ENCODE results near the gene MST1.

Gene MST1

DNA sequence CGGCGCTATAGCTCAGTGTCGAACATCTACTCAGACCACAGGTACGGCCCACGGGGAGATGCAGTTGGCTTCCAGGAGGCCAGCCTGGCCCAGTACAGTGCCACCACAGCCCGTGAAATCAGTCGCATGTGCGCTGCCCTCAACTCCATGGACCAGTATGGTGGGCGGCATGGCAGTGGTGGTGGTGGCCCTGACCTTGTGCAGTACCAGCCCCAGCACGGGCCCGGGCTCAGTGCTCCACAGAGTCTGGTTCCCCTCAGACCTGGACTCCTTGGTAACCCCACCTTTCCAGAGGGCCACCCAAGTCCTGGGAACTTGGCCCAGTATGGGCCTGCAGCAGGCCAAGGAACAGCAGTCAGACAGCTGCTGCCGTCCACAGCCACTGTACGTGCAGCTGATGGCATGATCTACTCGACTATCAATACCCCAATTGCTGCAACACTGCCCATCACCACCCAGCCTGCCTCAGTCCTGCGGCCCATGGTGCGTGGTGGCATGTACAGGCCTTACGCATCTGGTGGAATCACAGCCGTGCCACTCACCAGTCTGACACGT, 33.5 kb downstream of the MST1 start:
- DNase-seq (ENCODE audit: low spot score) = no peak

DNA sequence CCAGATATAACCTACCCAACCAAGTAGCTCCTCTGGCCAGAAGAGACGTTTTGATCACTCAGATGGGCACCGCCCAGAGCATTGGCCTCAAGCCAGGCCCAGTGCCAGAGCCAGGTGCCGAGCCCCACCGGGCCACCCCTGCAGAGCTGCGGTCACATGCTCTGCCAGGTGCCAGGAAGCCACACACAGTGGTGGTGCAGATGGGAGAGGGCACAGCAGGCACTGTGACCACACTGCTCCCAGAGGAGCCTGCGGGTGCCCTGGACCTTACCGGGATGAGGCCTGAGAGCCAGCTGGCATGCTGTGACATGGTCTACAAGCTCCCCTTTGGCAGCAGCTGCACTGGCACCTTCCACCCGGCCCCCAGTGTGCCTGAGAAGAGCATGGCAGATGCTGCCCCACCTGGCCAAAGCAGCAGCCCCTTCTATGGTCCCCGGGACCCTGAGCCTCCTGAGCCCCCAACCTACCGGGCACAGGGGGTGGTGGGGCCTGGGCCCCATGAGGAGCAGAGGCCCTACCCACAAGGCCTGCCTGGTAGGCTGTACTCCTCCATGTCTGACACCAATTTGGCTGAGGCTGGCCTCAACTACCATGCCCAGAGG, 34.2 kb downstream of the MST1 start:
- DNase-seq (ENCODE audit: low spot score) = no peak

DNA sequence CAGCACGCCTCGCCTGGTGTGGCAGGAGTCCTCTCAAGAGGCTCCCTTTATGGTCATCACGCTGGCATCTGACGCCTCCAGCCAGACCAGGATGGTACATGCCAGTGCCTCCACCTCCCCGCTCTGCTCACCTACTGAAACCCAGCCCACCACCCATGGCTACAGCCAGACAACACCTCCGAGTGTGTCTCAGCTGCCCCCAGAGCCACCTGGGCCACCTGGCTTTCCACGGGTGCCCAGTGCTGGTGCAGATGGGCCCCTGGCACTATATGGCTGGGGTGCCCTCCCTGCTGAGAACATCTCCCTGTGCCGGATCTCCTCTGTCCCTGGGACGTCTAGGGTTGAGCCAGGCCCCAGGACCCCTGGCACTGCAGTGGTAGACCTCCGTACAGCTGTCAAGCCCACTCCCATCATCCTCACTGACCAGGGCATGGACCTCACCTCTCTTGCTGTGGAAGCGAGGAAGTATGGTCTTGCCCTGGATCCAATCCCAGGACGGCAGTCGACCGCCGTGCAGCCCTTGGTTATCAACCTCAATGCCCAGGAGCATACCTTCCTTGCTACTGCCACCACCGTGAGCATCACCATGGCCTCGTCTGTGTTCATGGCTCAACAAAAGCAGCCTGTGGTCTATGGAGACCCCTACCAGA, 35.0 kb downstream of the MST1 start:
- DNase-seq (ENCODE audit: low spot score) = no peak

DNA sequence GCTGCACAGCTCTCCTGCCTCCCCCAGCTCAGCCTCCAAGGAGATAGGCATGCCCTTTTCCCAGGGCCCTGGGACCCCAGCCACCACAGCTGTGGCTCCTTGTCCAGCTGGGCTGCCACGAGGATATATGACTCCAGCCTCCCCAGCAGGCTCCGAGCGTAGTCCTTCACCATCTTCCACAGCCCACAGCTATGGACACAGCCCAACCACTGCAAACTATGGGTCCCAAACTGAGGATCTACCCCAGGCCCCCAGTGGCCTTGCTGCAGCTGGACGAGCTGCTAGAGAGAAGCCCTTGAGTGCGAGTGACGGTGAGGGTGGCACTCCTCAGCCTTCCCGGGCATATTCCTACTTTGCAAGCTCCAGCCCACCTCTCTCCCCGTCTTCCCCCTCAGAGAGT, 35.7 kb downstream of the MST1 start:
- DNase-seq (ENCODE audit: low spot score) = no peak

DNA sequence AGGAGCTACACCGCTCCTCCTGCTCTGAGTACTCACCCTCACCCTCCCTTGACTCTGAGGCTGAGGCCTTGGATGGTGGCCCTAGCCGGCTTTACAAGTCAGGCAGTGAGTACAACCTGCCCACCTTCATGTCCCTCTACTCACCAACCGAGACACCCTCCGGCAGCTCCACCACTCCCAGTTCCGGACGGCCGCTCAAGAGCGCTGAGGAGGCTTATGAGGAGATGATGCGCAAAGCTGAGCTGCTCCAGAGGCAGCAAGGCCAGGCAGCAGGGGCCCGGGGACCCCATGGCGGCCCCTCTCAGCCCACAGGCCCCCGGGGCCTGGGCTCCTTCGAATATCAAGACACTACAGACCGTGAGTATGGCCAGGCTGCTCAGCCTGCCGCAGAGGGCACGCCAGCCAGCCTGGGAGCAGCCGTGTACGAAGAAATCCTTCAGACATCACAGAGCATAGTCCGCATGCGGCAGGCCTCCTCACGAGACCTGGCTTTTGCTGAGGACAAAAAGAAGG, 36.3 kb downstream of the MST1 start:
- no peak for DNase-seq (ENCODE audit: low spot score)

DNA sequence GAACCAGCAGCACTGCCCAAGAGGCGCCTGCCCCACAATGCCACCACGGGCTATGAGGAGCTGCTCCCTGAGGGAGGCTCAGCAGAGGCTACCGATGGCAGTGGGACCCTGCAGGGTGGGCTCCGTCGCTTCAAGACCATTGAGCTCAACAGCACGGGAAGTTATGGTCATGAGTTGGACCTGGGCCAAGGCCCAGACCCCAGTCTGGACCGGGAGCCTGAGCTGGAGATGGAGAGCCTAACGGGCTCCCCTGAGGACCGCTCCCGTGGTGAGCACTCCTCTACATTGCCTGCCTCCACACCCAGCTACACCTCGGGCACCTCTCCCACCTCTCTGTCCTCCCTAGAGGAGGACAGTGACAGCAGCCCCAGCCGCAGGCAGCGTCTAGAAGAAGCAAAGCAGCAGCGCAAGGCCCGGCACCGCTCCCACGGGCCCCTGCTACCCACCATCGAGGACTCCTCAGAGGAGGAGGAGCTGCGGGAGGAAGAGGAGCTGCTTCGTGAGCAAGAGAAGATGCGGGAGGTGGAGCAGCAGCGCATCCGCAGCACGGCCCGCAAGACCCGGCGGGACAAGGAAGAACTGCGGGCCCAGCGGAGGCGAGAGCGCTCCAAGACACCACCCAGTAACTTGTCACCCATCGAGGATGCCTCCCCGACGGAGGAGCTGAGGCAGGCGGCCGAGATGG, 36.9 kb downstream of the MST1 start:
- no peak for DNase-seq (ENCODE audit: low spot score)

DNA sequence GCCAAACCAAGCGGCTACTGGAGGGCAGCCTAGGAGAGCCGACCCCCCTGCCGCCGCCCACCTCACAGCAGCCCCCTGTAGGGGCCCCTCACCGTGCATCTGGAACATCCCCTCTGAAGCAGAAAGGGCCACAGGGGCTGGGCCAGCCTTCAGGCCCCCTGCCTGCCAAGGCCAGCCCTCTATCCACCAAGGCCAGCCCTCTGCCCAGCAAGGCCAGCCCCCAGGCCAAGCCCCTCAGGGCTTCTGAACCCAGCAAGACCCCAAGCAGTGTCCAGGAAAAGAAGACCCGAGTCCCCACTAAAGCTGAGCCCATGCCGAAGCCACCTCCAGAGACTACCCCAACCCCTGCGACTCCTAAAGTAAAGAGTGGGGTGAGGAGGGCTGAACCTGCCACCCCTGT, 38.6 kb downstream of the MST1 start:
- DNase-seq (ENCODE audit: low spot score) = no peak

DNA sequence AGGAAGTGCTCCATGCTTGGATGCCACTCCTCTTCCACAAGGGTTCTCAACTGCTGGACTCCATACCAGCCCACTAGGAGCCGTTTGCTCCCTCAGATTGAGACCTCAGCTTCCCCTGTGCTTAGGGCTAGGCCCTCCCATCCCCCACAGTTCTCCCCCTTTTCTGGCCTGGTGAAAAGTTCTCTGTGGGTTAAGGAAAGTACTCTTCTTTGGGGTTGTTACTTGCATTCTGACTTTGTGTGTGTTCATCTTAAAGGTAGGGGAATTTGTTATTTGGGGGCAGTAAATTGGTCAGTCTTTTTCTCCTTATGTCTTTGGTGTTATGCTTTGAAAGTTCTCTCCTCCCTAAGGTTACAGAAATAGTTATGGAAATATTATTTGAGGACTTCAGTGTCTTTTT, 39.1 kb downstream of the MST1 start:
- no peak for DNase-seq (ENCODE audit: low spot score)

DNA sequence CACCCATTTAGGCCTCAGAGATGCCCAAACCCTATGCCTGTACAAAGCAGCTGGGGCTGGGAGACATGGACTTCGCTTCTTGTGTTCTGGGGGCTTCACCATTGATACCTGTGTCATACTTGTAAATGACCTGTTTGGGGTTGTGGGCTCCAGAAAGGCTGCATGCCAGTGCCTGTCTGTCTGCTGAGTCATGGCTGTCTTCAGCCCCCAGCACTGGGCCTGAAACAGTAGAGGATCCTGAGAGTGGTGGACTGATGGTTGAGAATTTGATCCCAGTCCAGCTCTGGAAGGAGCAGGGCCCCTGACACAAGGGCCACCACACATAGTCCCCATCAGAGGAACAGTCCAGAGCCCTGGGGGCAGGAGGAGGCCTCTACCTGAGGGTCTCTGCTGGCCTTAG, 39.7 kb downstream of the MST1 start:
- DNase-seq (ENCODE audit: low spot score) = no peak

DNA sequence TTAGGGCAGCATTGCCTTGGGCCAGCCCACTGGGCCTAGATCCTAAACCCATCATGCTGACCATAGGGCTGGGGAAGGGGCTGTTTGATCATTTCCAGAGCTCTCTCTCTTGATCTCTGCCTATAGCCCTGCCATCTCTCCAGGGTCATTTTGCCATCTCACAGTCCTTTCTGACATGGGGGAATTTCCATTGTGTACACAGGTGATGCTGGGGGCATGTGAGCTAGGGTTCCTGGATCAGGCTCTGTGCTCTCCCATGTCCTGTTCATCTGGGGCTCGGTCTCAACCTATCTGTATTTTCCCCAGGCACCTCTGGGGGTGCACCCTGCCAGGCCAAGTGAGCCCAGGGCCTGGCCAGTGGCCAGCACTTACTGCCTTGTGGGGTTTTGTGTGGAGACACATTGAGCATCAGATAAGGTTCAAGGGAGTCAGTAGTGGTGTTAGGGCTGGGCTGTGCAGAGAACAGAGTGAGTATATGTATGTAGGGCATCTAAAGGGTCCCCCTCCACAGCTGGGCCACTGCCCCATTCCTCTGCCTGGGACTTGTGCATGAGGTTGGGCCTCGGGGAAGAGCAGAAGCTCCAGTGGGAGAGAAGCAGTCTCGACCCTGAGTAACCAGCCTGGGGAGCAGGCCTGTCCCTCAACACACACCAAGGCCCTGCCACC, 40.8 kb downstream of the MST1 start:
- DNase-seq (ENCODE audit: low spot score) = no peak

DNA sequence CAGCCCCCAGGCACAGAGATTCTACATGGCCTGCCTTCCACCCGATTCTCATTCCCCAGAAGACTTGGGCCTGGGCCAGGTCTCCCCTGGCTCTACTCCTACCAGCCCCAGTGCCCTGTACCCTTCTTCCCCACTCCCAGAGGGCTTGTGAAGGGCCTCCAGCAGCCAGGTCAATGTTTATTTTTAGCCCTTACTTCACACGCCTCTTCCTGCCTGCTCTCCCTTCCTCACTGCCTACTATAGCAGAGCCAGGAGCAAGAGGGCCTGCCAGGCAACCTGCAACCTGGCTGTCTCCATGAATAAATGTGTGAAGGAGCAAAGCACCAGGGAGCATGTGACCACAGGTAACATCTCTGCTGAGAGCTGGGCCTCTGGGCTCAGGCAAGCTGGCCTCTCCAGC, 41.5 kb downstream of the MST1 start:
- DNase-seq (ENCODE audit: low spot score) = no peak

DNA sequence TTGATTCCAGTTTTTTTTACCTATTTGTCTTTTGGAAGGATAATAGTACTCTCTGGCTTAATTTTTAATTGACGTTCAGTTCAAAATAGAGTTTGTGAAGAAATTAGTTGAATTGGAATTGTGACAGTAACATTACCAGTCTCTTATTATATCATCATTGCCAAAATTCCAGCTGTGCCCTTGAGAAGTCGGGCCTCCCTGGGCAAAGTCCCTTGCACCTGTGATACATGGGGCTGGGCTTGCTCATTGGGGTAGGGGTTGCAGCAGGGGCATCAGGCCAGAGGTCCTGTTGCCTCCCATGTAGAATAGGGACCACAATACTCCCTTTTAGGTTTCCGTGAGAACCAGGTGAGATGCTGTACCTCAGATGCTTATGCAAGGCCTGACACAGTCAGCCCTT, 43.0 kb downstream of the MST1 start:
- DNase-seq (ENCODE audit: low spot score) = no peak

DNA sequence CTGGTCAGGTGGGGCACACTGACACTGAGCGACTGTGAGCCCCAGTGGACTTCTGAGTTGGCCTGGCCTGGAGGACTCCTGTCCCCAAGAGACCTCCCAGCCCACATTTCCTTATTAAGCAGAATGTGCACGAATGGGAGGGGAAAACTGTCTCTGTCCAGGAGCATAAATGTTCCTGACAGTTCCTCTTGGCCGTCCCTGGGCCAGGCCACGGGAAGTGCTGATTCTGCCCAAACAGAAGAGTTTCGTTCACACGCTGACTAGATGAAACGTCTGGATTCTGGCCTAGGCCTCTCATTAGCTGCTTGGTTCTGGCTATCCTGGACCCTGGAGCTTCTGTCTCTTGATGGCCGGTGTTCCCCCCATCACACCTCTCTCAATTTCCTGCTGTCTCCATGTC, 44.6 kb downstream of the MST1 start:
- DNase-seq (ENCODE audit: low spot score) = no peak

DNA sequence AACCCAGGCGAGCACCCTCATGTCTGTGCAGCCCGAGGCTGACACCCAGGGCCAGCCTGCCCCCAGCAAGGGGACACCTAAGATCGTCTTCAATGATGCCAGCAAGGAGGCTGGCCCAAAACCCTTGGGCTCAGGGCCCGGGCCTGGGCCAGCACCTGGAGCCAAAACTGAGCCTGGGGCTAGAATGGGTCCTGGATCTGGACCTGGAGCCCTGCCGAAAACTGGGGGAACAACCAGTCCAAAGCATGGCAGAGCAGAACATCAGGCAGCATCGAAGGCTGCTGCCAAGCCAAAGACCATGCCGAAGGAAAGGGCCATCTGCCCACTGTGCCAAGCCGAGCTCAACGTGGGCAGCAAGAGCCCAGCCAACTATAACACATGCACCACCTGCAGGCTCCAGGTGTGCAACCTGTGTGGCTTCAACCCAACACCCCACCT, 46.5 kb downstream of the MST1 start:
- no peak for DNase-seq (ENCODE audit: low spot score)

DNA sequence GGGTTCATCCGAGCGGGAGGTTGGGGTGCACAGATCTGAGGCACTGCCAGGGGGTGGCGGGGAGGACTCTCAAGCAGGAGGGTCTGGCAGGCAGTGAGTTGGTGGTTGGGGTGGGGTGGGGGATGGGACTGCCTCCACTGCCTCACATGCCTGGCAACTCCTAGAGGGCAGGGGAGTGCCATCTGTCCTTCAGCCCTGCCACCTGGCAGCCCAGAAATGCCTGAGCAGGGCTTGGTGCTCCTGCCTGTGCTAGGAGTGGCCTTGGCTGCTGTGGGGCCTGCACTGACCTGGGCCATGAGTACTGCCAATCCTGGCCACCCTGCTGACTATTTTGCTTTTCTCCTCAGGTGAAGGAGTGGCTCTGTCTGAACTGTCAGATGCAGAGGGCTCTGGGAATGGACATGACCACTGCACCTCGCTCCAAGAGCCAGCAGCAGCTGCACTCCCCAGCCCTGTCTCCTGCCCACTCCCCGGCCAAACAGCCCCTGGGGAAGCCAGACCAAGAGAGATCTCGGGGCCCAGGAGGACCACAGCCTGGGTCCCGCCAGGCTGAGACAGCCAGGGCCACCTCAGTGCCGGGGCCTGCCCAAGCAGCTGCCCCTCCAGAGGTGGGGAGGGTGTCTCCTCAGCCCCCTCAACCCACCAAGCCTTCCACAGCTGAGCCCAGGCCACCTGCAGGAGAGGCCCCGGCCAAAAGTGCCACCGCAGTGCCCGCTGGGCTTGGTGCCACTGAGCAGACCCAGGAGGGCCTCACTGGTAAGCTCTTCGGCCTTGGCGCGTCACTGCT, 47.2 kb downstream of the MST1 start:
- DNase-seq (ENCODE audit: low spot score) = no peak

DNA sequence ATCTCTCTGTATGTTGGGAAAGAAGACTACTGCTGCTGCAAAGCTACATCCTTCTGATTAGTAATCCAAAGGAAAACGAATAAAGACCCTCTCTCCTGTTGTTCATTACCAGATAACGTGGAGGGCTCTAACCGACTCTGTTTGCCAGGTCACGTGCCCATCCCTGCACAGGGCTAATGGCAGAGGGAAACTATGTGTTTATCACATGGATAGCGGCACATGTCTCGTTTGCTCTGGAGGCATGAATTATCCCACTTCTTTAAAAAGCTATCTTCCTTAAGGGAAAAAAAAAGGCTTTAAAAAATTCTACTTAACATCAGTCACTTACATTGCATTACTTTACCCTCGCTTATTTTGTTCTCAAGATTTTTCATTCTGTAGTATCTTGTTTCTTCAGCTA, 48.0 kb downstream of the MST1 start:
- DNase-seq (ENCODE audit: low spot score) = no peak

DNA sequence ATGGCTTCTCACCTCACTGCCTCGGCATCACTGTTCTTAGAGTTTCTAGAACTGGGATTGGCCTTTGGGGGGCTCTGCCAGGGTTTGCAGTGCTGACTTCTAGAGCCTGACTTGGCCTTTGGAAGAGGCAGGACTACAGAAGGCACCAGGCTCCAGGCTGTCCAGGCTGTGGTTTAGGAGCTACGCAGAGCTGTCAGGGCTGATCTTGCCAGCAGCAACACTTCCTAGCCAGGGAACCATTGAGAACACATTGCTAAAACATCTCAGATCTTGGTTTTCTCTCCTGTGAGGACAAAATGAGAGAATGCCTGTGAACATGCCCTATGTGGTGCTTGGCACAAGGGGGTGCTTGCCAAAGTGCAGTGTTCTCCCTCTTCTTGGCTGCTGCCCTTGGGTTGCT, 49.7 kb downstream of the MST1 start:
- DNase-seq (ENCODE audit: low spot score) = no peak

DNA sequence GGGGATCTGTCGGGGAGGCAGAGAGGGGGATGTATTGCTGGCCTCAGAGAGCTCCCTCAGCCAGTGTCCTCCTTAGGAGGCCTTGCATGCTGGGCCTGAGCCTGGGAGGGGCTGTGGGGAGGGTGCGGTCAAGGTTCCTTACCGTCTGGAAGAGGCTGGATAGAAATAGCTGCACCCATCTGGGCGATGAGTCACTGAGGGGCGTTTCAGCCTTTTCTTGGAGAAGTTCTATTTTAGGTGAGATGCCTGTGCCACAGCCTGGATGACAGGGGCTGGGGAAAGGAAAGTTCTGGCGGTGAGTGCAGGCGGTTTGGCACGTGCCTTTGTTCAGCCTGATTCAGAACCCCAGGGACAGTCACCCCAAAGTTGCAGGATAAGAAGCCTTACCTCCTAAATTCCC, 50.8 kb downstream of the MST1 start:
- no peak for DNase-seq (ENCODE audit: low spot score)

DNA sequence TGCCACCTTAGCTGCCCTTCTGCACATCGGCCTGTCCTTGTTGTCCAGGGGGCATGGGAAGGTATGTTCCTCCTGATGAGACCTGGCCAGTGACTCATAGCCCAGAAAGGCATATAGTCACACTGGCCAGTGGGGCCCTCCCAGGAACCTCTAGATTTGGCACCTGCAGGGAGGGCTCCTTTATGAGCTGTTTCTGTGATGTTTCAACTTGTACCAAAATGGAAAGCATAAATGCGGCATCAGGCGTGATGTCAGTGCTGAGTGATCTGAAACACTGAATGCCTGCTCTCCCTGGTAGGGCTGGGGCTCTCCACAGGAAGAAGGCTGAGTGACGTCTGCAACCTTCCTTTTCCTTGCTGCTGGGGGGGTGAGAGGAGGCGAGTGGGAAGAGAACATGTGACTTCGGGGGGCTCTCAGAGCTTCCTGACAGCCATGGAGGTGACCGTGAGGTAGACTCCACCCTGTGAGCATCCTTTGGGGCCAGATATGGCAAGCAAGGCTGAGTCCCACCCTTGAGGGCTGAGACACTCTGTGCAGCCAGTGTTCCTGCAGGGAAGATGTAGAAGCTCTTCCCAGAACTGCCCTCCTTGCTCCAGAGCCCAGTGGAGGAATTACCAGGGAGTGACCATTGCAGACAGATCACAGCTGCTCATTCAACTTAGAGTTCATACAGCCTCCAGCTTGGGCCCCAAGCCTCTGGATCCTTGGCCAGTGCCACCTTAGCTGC, 52.2 kb downstream of the MST1 start:
- DNase-seq (ENCODE audit: low spot score) = no peak

DNA sequence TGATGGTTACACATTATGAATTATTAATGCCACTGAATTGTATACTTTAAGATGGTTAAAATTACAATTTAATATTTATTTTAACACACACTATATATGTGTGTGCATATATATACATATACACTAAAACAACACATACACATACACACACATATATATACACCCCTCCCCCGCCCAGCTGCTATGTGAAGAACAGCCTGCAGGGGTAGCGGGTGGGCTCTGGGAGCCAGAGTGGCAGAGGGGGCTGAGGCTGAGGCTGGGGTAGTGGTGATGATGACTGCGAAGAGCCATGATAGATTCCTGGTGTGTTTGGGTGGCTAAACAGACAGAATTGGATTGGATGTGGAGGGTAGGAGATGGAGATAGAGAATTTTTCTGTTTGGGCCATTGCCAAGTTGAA, 54.5 kb downstream of the MST1 start:
- no peak for DNase-seq (ENCODE audit: low spot score)
